Astrocyte (in vitro differentiated cells and primary cell): ENCODE measurements around the gene KCNN3. TPM values are rescaled to one million over a fixed set of nuclear protein-coding genes. Genes with fewer than 3 reads are reported as not detected.

Experiments used
- DNase-seq: peaks from one replicate; pipeline ENCODE4 v3.0.0-alpha.2; 2010; ENCODE audit warnings: low read depth
- FAIRE-seq: peaks from 2 replicates; lab custom pipeline; 2011; peaks lifted over from hg19 to GRCh38; lab: Jason Lieb, UNC
- H2AFZ ChIP-seq: 2 replicates; pipeline ENCODE4 v1.6.0; 2012; ENCODE audit warnings: low read depth, low read length, inconsistent platforms
- H3K27ac ChIP-seq: 2 replicates; pipeline ENCODE4 v1.5.1; 2011; ENCODE audit warnings: low read depth, low read length, inconsistent platforms
- H3K27me3 ChIP-seq: 2 replicates; pipeline ENCODE4 v1.6.0; 2011; ENCODE audit warnings: low read length, inconsistent platforms; ENCODE audit not compliant: insufficient read depth
- H3K36me3 ChIP-seq: 2 replicates; pipeline ENCODE4 v1.5.1; 2011; ENCODE audit warnings: low read length, inconsistent platforms; ENCODE audit not compliant: insufficient read depth
- H3K4me1 ChIP-seq: 2 replicates; pipeline ENCODE4 v1.5.1; 2011; ENCODE audit warnings: low read length, inconsistent platforms; ENCODE audit not compliant: insufficient read depth
- H3K4me2 ChIP-seq: 2 replicates; pipeline ENCODE4 v1.6.0; 2012; ENCODE audit warnings: low read length, inconsistent platforms
- H3K4me3 ChIP-seq: 2 replicates; pipeline ENCODE4 v1.5.1; 2011; ENCODE audit warnings: low read depth, mild to moderate bottlenecking, low read length, inconsistent platforms; ENCODE audit not compliant: insufficient read depth
- H3K79me2 ChIP-seq: 2 replicates; pipeline ENCODE4 v1.6.0; 2012; ENCODE audit warnings: mild to moderate bottlenecking, low read length, inconsistent platforms; ENCODE audit not compliant: insufficient read depth
- H3K9ac ChIP-seq: 2 replicates; pipeline ENCODE4 v1.6.0; 2012; ENCODE audit warnings: mild to moderate bottlenecking, low read length, inconsistent platforms
- H3K9me3 ChIP-seq: 2 replicates; pipeline ENCODE4 v1.5.1; 2012; ENCODE audit warnings: low read depth, mild to moderate bottlenecking, low read length, inconsistent platforms; ENCODE audit not compliant: insufficient read depth
- H4K20me1 ChIP-seq: 2 replicates; pipeline ENCODE4 v1.6.0; 2012; ENCODE audit warnings: low read length, inconsistent platforms; ENCODE audit not compliant: insufficient read depth
- H3K27ac Mint-ChIP-seq: one replicate; pipeline ENCODE4 v1.8.0; 2021; ENCODE audit warnings: mild to moderate bottlenecking, mixed read lengths; ENCODE audit not compliant: unreplicated experiment
- H3K27me3 Mint-ChIP-seq: one replicate; pipeline ENCODE4 v1.8.0; 2021; ENCODE audit warnings: low read depth, mixed read lengths; ENCODE audit not compliant: unreplicated experiment
- H3K36me3 Mint-ChIP-seq: one replicate; pipeline ENCODE4 v1.8.0; 2021; ENCODE audit warnings: low read depth, mixed read lengths; ENCODE audit not compliant: unreplicated experiment
- H3K4me1 Mint-ChIP-seq: one replicate; pipeline ENCODE4 v1.8.0; 2021; ENCODE audit warnings: low read depth, mixed read lengths; ENCODE audit not compliant: unreplicated experiment
- H3K4me3 Mint-ChIP-seq: one replicate; pipeline ENCODE4 v1.8.0; 2021; ENCODE audit warnings: mild to moderate bottlenecking, moderate library complexity, mixed read lengths; ENCODE audit not compliant: unreplicated experiment
- H3K9me3 Mint-ChIP-seq: one replicate; pipeline ENCODE4 v1.8.0; 2021; ENCODE audit warnings: mild to moderate bottlenecking, mixed read lengths; ENCODE audit not compliant: unreplicated experiment
- EZH2 ChIP-seq: IDR thresholded peaks from 2 replicates; pipeline ENCODE4 v1.6.1; 2012; ENCODE audit warnings: mild to moderate bottlenecking, low read length, inconsistent platforms; ENCODE audit not compliant: insufficient read depth
- total RNA-seq: library from RNA; stranded (reverse); gene quantifications from 2 replicates; pipeline ENCODE4 v1.2.1, GENCODE V29; 2021
- TF ChIP-seq, protein P1 (sequence below): IDR thresholded peaks from 2 replicates; pipeline ENCODE4 v1.5.1; 2011; ENCODE audit warnings: low read depth, mild to moderate bottlenecking, inconsistent platforms, low read length, moderate library complexity; ENCODE audit not compliant: insufficient read depth

KCNN3 gene
- total RNA-seq, 1 donor from 2014 or later = 0.66 TPM

GRCh38 chr1:154755858-154756730 lies 114.0 kb downstream of the KCNN3 start:
- Histone ChIP-seq H3K27me3 (peaks cover 14% of the 10 kb centered on the region), H3K4me2 (no peak overlapping the region), H3K27ac (no peak overlapping the region), H3K4me3 (no peak overlapping the region), H4K20me1 (no peaks in the 10 kb centered on the region), H2AFZ (no peak overlapping the region), H3K4me1 (no peaks in the 10 kb centered on the region), H3K9ac (no peak overlapping the region), H3K79me2 (no peaks in the 10 kb centered on the region), H3K36me3 (no peaks in the 10 kb centered on the region), H3K9me3 (no peaks in the 10 kb centered on the region)
- Mint-ChIP-seq H3K27me3 (peaks cover 67% of the 10 kb centered on the region), H3K4me1 (peaks cover 6% of the 10 kb centered on the region), H3K36me3 (peaks cover 4% of the 10 kb centered on the region), H3K4me3 (no peak overlapping the region), H3K27ac (no peak overlapping the region), H3K9me3 (no peaks in the 10 kb centered on the region)
- peak; percentile 44 for DNase-seq
- no peak for FAIRE-seq
- TF ChIP-seq, protein P1, sequence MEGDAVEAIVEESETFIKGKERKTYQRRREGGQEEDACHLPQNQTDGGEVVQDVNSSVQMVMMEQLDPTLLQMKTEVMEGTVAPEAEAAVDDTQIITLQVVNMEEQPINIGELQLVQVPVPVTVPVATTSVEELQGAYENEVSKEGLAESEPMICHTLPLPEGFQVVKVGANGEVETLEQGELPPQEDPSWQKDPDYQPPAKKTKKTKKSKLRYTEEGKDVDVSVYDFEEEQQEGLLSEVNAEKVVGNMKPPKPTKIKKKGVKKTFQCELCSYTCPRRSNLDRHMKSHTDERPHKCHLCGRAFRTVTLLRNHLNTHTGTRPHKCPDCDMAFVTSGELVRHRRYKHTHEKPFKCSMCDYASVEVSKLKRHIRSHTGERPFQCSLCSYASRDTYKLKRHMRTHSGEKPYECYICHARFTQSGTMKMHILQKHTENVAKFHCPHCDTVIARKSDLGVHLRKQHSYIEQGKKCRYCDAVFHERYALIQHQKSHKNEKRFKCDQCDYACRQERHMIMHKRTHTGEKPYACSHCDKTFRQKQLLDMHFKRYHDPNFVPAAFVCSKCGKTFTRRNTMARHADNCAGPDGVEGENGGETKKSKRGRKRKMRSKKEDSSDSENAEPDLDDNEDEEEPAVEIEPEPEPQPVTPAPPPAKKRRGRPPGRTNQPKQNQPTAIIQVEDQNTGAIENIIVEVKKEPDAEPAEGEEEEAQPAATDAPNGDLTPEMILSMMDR = no peak
- TF ChIP-seq EZH2 = no peak

GRCh38 chr1:154753426-154753825 lies 116.7 kb downstream of the KCNN3 start:
- no peaks in the 10 kb centered on the region for H4K20me1 ChIP-seq
- Mint-ChIP-seq H3K4me3 (no peak overlapping the region), H3K27ac (peak overlapping the region; percentile 26), H3K27me3 (peaks cover 65% of the 10 kb centered on the region), H3K36me3 (peaks cover 4% of the 10 kb centered on the region), H3K9me3 (no peaks in the 10 kb centered on the region), H3K4me1 (peaks cover 17% of the 10 kb centered on the region)
- H2AFZ ChIP-seq = no peak overlapping the region
- no peaks in the 10 kb centered on the region for H3K4me1 ChIP-seq
- no peak overlapping the region for H3K9ac ChIP-seq
- H3K4me2 ChIP-seq = no peak overlapping the region
- no peak overlapping the region for H3K27ac ChIP-seq
- no peaks in the 10 kb centered on the region for H3K9me3 ChIP-seq
- H3K36me3 ChIP-seq = no peaks in the 10 kb centered on the region
- DNase-seq (no peak), FAIRE-seq (no peak)
- H3K27me3 ChIP-seq = peaks cover 13% of the 10 kb centered on the region
- TF ChIP-seq, protein P1 = no peak
- no peak for TF ChIP-seq EZH2
- H3K79me2 ChIP-seq = no peaks in the 10 kb centered on the region
- H3K4me3 ChIP-seq = no peak overlapping the region
